Immature natural killer cell (primary cell): ENCODE measurements around the gene SNX17. TPM values are rescaled to one million over a fixed set of nuclear protein-coding genes. Genes with fewer than 3 reads are reported as not detected.
"Not testable (repeated sequence)": the region's sequence is repeated elsewhere in the genome, so short reads cannot be mapped to it uniquely, and the experiment has no call there.

Experiments
- DNase-seq, 3 donors: peaks; one replicate each; pipeline ENCODE4 v3.0.0; 2022; ENCODE audit warnings: mixed read lengths in 1 of 3
- H3K27ac Mint-ChIP-seq, 6 donors: one replicate each; pipeline ENCODE4 v1.8.0; 2020; ENCODE audit warnings: mixed read lengths in 6 of 6, mild to moderate bottlenecking in 5 of 6, inconsistent platforms in 4 of 6, moderate library complexity in 3 of 6
- H3K27me3 Mint-ChIP-seq, 3 donors: one replicate each; pipeline ENCODE4 v1.8.0; 2020 to 2021; ENCODE audit warnings: low read depth in 3 of 3, mild to moderate bottlenecking in 3 of 3, mixed read lengths in 3 of 3, moderate library complexity in 3 of 3, inconsistent platforms in 1 of 3
- H3K36me3 Mint-ChIP-seq, 3 donors: one replicate each; pipeline ENCODE4 v1.8.0; 2020; ENCODE audit warnings: mixed read lengths in 3 of 3, inconsistent platforms in 2 of 3, mild to moderate bottlenecking in 2 of 3
- H3K4me1 Mint-ChIP-seq, 2 donors: one replicate each; pipeline ENCODE4 v1.8.0; 2020; ENCODE audit warnings: inconsistent platforms in 2 of 2, mild to moderate bottlenecking in 2 of 2, mixed read lengths in 2 of 2, moderate library complexity in 1 of 2
- H3K4me3 Mint-ChIP-seq, 5 donors: one replicate each; pipeline ENCODE4 v1.8.0; 2020; ENCODE audit warnings: mild to moderate bottlenecking in 5 of 5, mixed read lengths in 5 of 5, inconsistent platforms in 3 of 5, moderate library complexity in 3 of 5
- H3K9me3 Mint-ChIP-seq, 6 donors: one replicate each; pipeline ENCODE4 v1.8.0; 2020; ENCODE audit warnings: mild to moderate bottlenecking in 6 of 6, mixed read lengths in 6 of 6, inconsistent platforms in 4 of 6, moderate library complexity in 3 of 6
- polyA plus RNA-seq, 3 donors: library from polyadenylated mRNA; unstranded; fragments of 300-500 nt; fragmentation: Illumina TruSeq; gene quantifications; one replicate each; pipeline ENCODE4 v1.2.3, GENCODE V29; 2021

SNX17 gene
- polyA plus RNA-seq, 3 donors from 2014 or later: 236 to 321 (median 261) TPM

GRCh38 chr2:27393225-27393624 is 22.8 kb downstream of the SNX17 start:
- H3K27ac Mint-ChIP-seq: peak overlapping the region in 4 of 6 donors; percentile 66 to 94 (median 82)
- H3K9me3 Mint-ChIP-seq: no peaks in the 10 kb centered on the region
- H3K27me3 Mint-ChIP-seq: peaks cover 7 to 10% (median 10%) of the 10 kb centered on the region in 3 donors
- DNase-seq: no peak
- H3K36me3 Mint-ChIP-seq: no peaks in the 10 kb centered on the region
- H3K4me3 Mint-ChIP-seq: peak overlapping the region in 2 of 5 donors; percentile 27
- peaks cover 32 to 52% of the 10 kb centered on the region in 2 donors for H3K4me1 Mint-ChIP-seq

GRCh38 chr2:27398962-27399361 is 28.5 kb downstream of the SNX17 start:
- DNase-seq: no peak
- Mint-ChIP-seq H3K27me3 (peaks cover 0 to 2% (median 0%) of the 10 kb centered on the region in 3 donors), H3K4me1 (peaks cover 22 to 44% of the 10 kb centered on the region in 2 donors), H3K36me3 (no peaks in the 10 kb centered on the region), H3K27ac (peak overlapping the region in 4 of 6 donors; percentile 3 to 53 (median 10)), H3K4me3 (no peak overlapping the region), H3K9me3 (no peaks in the 10 kb centered on the region)

- H3K4me3 Mint-ChIP-seq: no peak overlapping the region
- H3K27me3 Mint-ChIP-seq: peaks cover 0 to under 1% (median 0%) of the 10 kb centered on the region in 3 donors
- no peaks in the 10 kb centered on the region for H3K36me3 Mint-ChIP-seq
- DNase-seq: no peak
- H3K4me1 Mint-ChIP-seq: peaks cover 23 to 45% of the 10 kb centered on the region in 2 donors
- no peaks in the 10 kb centered on the region for H3K9me3 Mint-ChIP-seq
- peak overlapping the region in 5 of 6 donors; percentile 64 to 82 (median 71) for H3K27ac Mint-ChIP-seq
These were observed 30.1 kb downstream of the SNX17 start for GRCh38 chr2:27400348-27401135.

- Mint-ChIP-seq H3K27me3 (peaks cover 4 to 8% (median 7%) of the 10 kb centered on the region in 3 donors), H3K4me3 (peak overlapping the region; percentile 82 to 92 (median 86)), H3K36me3 (no peaks in the 10 kb centered on the region), H3K27ac (peak overlapping the region; percentile 69 to 90 (median 89)), H3K4me1 (peaks cover 37% of the 10 kb centered on the region in 2 donors), H3K9me3 (no peaks in the 10 kb centered on the region)
- DNase-seq: no peak
These were observed 37.5 kb downstream of the SNX17 start for GRCh38 chr2:27407798-27408491.

- Mint-ChIP-seq H3K4me1 (peaks cover 33% of the 10 kb centered on the region in 2 donors), H3K27me3 (peaks cover 5 to 8% (median 7%) of the 10 kb centered on the region in 3 donors), H3K36me3 (no peaks in the 10 kb centered on the region), H3K4me3 (peak overlapping the region; percentile 82 to 92 (median 86)), H3K27ac (peak overlapping the region; percentile 69 to 90 (median 89)), H3K9me3 (no peaks in the 10 kb centered on the region)
- no peak for DNase-seq
These were observed 38.3 kb downstream of the SNX17 start for GRCh38 chr2:27408601-27409320.

GRCh38 chr2:27409321-27410073 is 39.1 kb downstream of the SNX17 start, which contains the start of gene PPM1G:
Gene PPM1G, minus strand, starts transcription at chr2:27409591. Its CDS starts 169 bp downstream, at chr2:27409422.
- Mint-ChIP-seq H3K9me3 (no peaks in the 10 kb centered on the region), H3K36me3 (no peaks in the 10 kb centered on the region), H3K4me1 (peaks cover 30 to 33% of the 10 kb centered on the region in 2 donors), H3K27me3 (peaks cover 5 to 8% (median 7%) of the 10 kb centered on the region in 3 donors), H3K4me3 (peak within 1 kb of the TSS; percentile 86 to 98 (median 92)), H3K27ac (peak within 1 kb of the TSS; percentile 89 to 98 (median 95))
- peak; percentile 94 to 95 (median 94) for DNase-seq

GRCh38 chr2:27412419-27413152 is 42.2 kb downstream of the SNX17 start:
- Mint-ChIP-seq H3K4me3 (no peak overlapping the region), H3K27ac (peak overlapping the region in 1 of 6 donors; percentile 17)

GRCh38 chr2:27416151-27416550 is 45.7 kb downstream of the SNX17 start:
- H3K36me3 Mint-ChIP-seq: no peaks in the 10 kb centered on the region
- peaks cover 0 to 3% of the 10 kb centered on the region in 2 donors for H3K4me1 Mint-ChIP-seq
- peaks cover 3 to 5% (median 4%) of the 10 kb centered on the region in 3 donors for H3K27me3 Mint-ChIP-seq
- no peak for DNase-seq
- no peak overlapping the region for H3K4me3 Mint-ChIP-seq
- no peak overlapping the region for H3K27ac Mint-ChIP-seq
- H3K9me3 Mint-ChIP-seq: no peaks in the 10 kb centered on the region

More at GRCh38 chr2:27412419-27413152, 42.2 kb downstream of the SNX17 start:
- Mint-ChIP-seq H3K4me1 (peaks cover 17 to 20% of the 10 kb centered on the region in 2 donors), H3K9me3 (no peaks in the 10 kb centered on the region), H3K27me3 (peaks cover 5 to 8% (median 8%) of the 10 kb centered on the region in 3 donors), H3K36me3 (no peaks in the 10 kb centered on the region)
- no peak for DNase-seq

GRCh38 chr2:27420996-27421395 is 50.6 kb downstream of the SNX17 start:
- Mint-ChIP-seq H3K27me3 (peaks cover 0 to 2% (median 0%) of the 10 kb centered on the region in 3 donors), H3K36me3 (no peaks in the 10 kb centered on the region), H3K4me3 (no peak overlapping the region), H3K9me3 (no peaks in the 10 kb centered on the region), H3K4me1 (no peaks in the 10 kb centered on the region), H3K27ac (no peak overlapping the region)
- no peak for DNase-seq

- no peaks in the 10 kb centered on the region for H3K36me3 Mint-ChIP-seq
- peak overlapping the region in 1 of 6 donors; percentile 6 for H3K27ac Mint-ChIP-seq
- H3K27me3 Mint-ChIP-seq: peaks cover 0 to under 1% (median 0%) of the 10 kb centered on the region in 3 donors
- H3K4me1 Mint-ChIP-seq: no peaks in the 10 kb centered on the region
- H3K9me3 Mint-ChIP-seq: no peaks in the 10 kb centered on the region
- no peak for DNase-seq
- no peak overlapping the region for H3K4me3 Mint-ChIP-seq
These were observed 51.3 kb downstream of the SNX17 start for GRCh38 chr2:27421660-27422250.

- H3K4me1 Mint-ChIP-seq: peaks cover 4 to 7% of the 10 kb centered on the region in 2 donors
- H3K36me3 Mint-ChIP-seq: no peaks in the 10 kb centered on the region
- DNase-seq: no peak
- H3K4me3 Mint-ChIP-seq: no peak overlapping the region
- H3K27me3 Mint-ChIP-seq: peaks cover 0 to 1% (median 0%) of the 10 kb centered on the region in 3 donors
- no peak overlapping the region for H3K27ac Mint-ChIP-seq
- H3K9me3 Mint-ChIP-seq: no peaks in the 10 kb centered on the region
These were observed 52.5 kb downstream of the SNX17 start for GRCh38 chr2:27422958-27423357.

GRCh38 chr2:27425039-27425438 is 54.6 kb downstream of the SNX17 start:
- not testable (repeated sequence) for H3K36me3 Mint-ChIP-seq, H3K9me3 Mint-ChIP-seq, DNase-seq, H3K4me3 Mint-ChIP-seq, H3K27ac Mint-ChIP-seq
- Mint-ChIP-seq H3K4me1 (peaks cover 17 to 20% of the 10 kb centered on the region in 2 donors), H3K27me3 (peaks cover 2 to 16% (median 6%) of the 10 kb centered on the region in 3 donors)
